PFSK-1 (cell line): ENCODE data around the gene TBX18. TPM values are rescaled to one million over a fixed set of nuclear protein-coding genes. Genes with fewer than 3 reads are reported as not detected.

Source experiments
- FOXP2 ChIP-seq: optimal IDR thresholded peaks from 2 replicates; pipeline ENCODE3; 2011; ENCODE audit warnings: borderline replicate concordance, control low read depth, inconsistent platforms; ENCODE audit not compliant: insufficient read depth; ENCODE audit errors: extremely low read length, extremely low read depth
- POLR2AphosphoS5 ChIP-seq: IDR thresholded peaks from 2 replicates; pipeline ENCODE4 v1.6.1; 2012; ENCODE audit warnings: low read depth, mild to moderate bottlenecking, control low read depth, low read length, moderate library complexity
- SIN3A ChIP-seq: IDR thresholded peaks from 2 replicates; pipeline ENCODE4 v1.6.1; 2012; ENCODE audit warnings: mild to moderate bottlenecking, low read length, moderate library complexity, borderline replicate concordance; ENCODE audit not compliant: insufficient read depth
- TAF1 ChIP-seq: IDR thresholded peaks from 2 replicates; pipeline ENCODE4 v1.6.1; 2012; ENCODE audit warnings: low read length, control low read depth, borderline replicate concordance; ENCODE audit not compliant: insufficient read depth
- polyA plus RNA-seq: library from polyadenylated mRNA; unstranded; fragments of >200 nt; gene quantifications from one replicate; pipeline ENCODE4 v1.2.1, GENCODE V29; 2012; ENCODE audit warnings: low read depth, missing spikeins; ENCODE audit not compliant: insufficient read length
- TF ChIP-seq, protein P1 (sequence below), 2 experiments: IDR thresholded peaks; 2 replicates each; pipeline versions ENCODE4 v1.6.1 to v1.8.0; 2011 to 2012; ENCODE audit warnings: low read depth in 2 of 2, low read length in 2 of 2, control low read depth in 1 of 2, inconsistent platforms in 1 of 2, mild to moderate bottlenecking in 1 of 2, moderate library complexity in 1 of 2; ENCODE audit not compliant: insufficient read depth in 1 of 2

The TBX18 gene
- not detected for polyA plus RNA-seq

DNA sequence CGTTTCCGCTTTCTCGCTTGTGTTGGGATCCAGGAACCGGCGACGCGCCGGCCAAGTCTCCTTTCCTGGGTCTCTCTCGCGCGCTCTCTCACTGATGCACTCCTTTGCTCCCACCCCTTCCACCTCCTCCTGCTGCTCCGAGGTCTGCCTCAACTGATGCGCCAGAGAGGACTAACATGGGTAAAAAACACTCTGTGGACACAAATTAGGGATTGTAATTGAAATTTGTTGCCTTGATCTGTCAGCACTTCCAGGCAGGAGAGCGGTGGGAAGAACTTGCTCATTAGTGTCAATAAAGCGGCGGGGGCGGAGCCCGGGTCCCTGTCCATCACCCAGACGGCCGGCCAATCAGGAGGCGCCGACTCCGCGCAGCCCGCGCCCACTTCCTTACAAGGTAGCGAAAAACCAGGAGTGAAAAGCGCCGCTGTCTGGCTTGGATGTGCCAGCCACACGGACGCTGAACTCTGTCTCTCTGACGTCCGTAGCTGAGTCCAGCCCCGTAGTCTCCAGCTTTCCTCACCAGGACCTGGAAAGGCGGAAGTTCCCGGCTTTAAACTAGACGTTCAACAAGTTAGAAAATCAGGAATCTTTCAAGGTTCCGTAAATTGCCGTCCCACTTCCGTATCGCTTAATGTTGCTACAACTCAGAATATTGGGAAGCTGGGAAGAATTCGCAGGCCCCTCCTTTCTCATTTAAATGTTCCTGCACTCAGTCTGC lies at the start of gene TBX18:
TBX18 (minus strand) TSS at position 267 of the 718 bp plus-strand sequence. CDS start 417 bp downstream, outside the sequence.
- no peak for TF ChIP-seq TAF1
- TF ChIP-seq SIN3A: no peak
- TF ChIP-seq, protein P1, sequence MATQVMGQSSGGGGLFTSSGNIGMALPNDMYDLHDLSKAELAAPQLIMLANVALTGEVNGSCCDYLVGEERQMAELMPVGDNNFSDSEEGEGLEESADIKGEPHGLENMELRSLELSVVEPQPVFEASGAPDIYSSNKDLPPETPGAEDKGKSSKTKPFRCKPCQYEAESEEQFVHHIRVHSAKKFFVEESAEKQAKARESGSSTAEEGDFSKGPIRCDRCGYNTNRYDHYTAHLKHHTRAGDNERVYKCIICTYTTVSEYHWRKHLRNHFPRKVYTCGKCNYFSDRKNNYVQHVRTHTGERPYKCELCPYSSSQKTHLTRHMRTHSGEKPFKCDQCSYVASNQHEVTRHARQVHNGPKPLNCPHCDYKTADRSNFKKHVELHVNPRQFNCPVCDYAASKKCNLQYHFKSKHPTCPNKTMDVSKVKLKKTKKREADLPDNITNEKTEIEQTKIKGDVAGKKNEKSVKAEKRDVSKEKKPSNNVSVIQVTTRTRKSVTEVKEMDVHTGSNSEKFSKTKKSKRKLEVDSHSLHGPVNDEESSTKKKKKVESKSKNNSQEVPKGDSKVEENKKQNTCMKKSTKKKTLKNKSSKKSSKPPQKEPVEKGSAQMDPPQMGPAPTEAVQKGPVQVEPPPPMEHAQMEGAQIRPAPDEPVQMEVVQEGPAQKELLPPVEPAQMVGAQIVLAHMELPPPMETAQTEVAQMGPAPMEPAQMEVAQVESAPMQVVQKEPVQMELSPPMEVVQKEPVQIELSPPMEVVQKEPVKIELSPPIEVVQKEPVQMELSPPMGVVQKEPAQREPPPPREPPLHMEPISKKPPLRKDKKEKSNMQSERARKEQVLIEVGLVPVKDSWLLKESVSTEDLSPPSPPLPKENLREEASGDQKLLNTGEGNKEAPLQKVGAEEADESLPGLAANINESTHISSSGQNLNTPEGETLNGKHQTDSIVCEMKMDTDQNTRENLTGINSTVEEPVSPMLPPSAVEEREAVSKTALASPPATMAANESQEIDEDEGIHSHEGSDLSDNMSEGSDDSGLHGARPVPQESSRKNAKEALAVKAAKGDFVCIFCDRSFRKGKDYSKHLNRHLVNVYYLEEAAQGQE (IDR thresholded peaks at IDR 0.05; ENCODE audit: insufficient read depth in 1 of 2, low read depth in 2 of 2, low read length in 2 of 2): no peak
- TF ChIP-seq FOXP2: no peak
- TF ChIP-seq POLR2AphosphoS5: no peak

DNA sequence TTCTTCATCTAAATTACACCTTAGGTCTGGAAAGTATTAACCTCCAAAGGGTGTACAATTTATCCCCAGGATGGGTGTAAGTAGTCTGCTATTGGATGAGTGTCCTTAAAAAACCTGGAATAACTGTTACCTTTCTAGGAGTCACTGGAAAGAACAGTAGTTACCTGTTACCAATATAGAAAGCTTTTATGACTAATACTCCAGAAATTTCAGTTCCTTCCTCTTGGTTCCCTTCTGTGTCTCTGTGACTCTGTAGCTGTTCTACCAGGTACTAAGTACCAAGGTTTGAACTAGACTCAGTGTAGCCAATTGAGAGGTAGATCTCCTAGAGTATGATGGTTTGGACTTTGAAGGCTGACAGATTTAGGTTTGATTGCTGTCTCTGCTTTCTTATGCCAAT lies 47.0 kb upstream of the TBX18 start:
- no peak for TF ChIP-seq SIN3A
- TF ChIP-seq POLR2AphosphoS5: no peak
- no peak for TF ChIP-seq TAF1
- no peak for TF ChIP-seq FOXP2
- TF ChIP-seq, protein P1 (IDR thresholded peaks at IDR 0.05; ENCODE audit: insufficient read depth in 1 of 2, low read depth in 2 of 2, low read length in 2 of 2): no peak

DNA sequence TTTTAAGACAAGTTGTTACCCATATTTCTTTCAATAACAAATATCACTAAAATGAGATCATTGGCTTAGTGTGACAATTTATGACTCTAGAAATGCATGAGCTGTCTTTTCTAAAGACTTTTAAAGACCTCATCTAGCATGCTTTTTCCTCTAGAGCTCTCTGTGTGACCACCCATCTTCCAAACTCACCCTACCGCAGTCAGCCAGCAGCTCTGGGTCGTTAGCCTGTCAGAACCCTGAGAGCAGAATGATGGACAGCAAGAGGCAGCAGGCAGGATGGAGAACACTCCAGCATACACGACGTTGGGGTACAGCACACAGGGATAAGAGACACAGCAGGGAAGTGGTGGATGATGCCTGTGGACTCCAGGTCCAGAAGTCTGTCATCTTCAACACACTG lies 45.1 kb upstream of the TBX18 start:
- TF ChIP-seq SIN3A (no peak), FOXP2 (no peak), POLR2AphosphoS5 (no peak), TAF1 (no peak)
- TF ChIP-seq, protein P1 (IDR thresholded peaks at IDR 0.05; ENCODE audit: insufficient read depth in 1 of 2, low read depth in 2 of 2, low read length in 2 of 2): no peak

DNA sequence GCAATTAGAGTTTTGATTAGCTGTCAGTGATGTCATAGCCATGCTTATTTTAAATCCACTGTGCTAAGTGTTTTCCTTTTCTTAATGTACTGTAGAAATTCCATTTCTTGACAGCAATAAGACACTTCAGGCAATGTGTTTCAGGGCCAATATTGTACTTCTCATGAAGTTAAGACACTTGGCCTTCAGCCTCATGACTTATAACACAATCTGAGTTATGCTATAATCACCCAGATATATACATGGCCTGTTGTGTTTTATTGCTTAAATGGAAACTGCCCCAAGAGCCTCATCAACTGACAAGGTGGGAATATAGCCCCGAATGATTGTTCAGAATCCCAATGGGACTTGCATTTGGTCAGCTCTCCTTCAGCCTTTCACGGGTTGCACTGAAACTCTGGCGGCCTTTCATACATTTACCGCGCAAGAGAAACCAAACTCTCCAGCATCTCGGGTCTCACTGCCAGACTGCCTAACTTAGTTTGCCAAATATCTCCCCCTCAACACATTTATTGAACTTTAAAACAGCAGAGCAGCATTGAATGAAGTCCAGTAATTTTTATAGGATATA lies 44.2 kb upstream of the TBX18 start:
- TF ChIP-seq FOXP2 (no peak), SIN3A (no peak), TAF1 (no peak), POLR2AphosphoS5 (no peak)
- TF ChIP-seq, protein P1 (IDR thresholded peaks at IDR 0.05; ENCODE audit: insufficient read depth in 1 of 2, low read depth in 2 of 2, low read length in 2 of 2): no peak
